GM21360 (cell line): Measurements from ENCODE around the gene IREB2.

Source experiments
- ATAC-seq: cut with Tn5 transposase; IDR thresholded peaks from one replicate; pipeline ENCODE4 v1.9.1; 2021; ENCODE audit warnings: mild to moderate bottlenecking, moderate library complexity; ENCODE audit not compliant: unreplicated experiment

IREB2 gene

DNA sequence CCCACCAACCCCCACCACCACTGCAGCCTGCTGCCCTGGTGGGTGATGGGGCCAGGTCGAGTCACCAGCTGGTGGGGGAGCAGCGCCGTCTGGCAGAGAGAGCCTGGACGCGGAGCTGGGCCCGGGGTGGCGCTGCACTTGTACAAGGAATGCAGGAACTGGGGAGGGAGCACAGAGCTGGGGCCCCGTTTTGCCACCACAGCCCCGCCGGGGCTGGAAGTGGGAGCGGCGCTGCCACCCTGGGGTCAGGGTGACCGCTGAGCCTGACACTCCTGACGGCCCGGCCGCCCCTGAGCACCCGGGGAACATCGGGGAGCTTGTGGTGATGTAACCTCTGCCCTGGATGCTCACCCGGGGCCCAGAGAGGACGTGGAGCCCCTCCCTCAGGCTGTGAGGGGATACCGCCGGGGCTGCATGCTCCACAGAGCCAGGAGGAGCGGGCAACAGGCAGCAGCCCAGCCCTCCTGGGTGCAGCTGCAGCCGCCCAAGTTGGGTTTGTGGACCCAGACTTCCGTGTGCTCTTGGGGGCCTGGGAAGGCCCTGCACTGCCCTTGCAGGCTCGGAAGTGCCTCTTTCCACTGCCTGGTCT lies 32.6 kb upstream of the IREB2 start:
- no peak for ATAC-seq

DNA sequence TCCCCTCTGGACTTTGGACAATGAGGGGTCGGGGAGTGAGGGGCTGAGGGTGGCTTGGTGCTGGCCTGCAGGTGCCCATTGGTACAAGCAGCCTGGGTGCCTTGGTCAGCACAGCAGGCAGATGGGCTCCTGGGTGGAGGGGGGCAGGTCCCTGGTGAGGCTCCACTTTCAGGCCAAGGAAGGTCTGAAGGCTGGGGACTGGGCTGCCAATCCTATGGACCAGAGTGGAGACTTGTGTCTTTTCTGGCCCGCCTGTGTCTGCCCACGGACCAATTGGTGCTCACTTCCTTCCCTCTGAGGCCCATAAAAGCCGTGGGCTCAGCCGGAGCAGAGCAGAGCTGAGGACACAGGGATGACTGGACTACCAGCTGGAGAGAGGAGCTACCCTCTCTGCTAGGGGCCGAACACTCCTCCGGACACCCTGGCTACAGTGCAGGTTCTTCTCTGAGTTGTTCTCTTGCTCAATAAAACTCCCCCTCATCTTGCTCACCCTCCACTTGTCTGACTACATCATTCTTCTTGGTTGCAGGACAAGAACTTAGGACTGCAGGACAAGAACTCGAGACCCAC lies 31.9 kb upstream of the IREB2 start:
- ATAC-seq = no peak

DNA sequence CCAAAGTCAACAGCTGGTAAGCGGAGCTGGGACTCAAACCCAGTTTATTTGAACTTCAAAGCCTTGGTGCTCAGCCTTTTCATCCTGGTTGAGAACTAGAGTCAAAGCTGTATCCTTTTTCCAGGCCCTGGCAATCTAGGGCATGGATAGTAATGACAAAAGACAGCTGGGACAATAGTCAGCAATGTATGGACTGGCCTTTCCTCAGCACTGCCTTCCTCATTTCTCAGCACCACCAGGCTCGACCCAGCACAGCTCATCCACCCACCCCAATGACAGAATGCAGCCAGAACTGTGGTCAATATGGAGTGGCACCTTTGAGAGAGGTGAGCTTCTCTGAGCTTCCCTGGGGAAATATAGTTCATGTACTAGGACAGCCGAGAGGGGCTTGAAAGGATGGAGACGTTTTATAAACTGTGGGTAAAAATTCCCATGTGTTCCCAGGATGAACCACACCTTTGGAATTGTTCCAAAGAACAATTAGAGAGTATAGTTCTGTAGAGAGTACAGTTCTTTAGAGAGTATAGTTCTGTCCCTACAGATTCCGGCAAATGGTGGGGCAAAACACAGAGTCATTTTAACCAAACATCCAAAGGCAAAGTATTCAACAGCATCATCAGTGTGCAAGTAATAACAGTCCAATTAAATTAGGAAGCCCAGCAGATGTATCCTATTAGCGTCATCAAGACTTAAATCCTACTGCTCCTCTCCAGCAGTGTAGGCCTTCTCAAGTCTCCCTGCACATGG lies 30.2 kb upstream of the IREB2 start:
- ATAC-seq = no peak

GRCh38 chr15:78408355-78408640 lies 29.7 kb upstream of the IREB2 start:
- ATAC-seq = no peak

- ATAC-seq = no peak
Observed at GRCh38 chr15:78408961-78409360, 29.1 kb upstream of the IREB2 start.

- ATAC-seq = no peak
Observed at GRCh38 chr15:78411061-78411460, 27.0 kb upstream of the IREB2 start.

DNA sequence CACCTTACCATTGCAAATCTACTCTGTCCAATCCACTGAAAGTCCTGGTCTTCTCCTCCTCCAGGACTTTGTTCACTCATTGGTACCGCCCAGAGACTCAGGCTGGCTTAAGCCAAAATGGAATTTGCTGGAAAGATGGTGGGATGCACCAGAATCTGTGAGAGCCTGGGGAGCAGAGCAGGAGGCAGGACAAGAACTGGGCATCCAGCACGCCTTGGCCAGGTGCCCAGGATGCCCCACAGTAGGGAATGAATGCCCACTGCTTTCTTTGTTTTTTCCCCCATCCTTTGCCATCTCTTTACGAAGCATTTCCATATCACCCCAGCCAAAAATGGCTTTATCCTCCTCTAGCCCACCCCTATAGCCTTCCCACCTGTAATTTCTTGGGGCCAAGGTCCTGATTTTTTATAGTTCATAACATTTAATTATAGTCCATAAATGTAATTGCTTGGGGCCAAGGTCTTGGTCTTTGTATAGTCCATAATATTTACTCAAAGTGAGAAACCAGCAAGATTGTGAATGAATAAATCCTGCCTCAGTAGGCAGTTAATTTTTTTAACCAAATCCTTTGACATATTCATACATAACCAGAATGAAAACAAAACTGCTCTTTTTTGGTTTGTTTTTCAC lies 23.3 kb upstream of the IREB2 start:
- no peak for ATAC-seq

DNA sequence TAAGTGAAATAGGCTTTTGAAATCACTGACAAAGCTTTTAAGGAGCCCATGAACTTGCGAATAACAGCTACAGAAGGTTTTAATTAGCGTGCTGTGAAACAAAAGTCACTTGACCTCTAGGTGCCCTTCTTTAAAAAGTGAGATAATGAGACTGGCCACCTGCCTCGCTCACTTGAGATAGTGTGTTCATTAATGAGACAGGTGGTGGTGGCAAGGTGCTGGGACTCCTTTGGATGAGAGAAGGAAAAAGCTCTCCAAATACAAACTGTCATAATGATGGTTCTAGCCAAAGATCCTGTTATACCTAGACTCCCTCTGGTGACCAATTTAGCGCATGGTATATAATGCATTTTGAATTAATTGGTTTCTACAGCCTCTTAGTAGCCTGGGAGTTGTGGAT lies 22.7 kb upstream of the IREB2 start:
- ATAC-seq = no peak

- no peak for ATAC-seq
Observed at GRCh38 chr15:78417754-78418630, 20.0 kb upstream of the IREB2 start.

DNA sequence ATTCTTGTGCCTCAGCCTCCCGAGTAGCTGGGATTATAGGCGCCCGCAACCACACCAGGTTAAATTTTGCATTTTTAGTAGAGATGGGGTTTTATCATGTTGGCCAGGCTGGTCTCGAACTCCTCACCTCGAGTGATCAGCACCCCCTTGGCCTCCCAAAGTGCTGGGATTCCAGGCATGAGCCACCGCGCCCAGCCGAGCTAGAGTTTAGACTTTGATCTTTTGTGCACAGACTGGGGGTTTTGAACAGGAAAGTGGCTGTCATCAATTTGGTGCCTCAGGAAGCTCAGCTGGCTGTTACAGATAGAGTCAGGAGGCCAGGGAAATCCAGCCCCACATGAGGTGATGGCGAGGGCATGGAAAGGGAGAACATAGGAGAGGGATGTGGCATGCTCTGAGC lies 19.3 kb upstream of the IREB2 start:
- ATAC-seq = no peak

DNA sequence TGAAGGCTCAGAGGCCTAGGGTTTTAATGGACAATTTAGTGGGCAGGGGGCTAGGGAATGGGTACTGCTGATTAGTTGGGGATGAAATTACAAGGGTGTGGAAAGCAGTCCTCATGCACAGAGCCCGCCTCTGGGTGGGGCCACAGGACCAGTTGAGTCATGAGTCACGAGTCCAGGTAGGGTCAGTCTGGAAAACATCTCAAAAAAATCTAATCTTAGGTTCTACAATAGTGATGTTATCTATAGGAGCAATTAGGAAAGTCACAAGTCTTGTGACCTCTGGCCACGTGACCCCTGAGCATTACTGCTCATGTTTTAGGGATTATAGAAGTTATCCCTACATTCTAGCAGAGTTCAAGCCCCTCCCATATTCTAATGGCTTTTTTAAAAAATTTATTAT lies 18.6 kb upstream of the IREB2 start:
- no peak for ATAC-seq

GRCh38 chr15:78420220-78420619 lies 17.8 kb upstream of the IREB2 start:
- no peak for ATAC-seq

- no peak for ATAC-seq
Observed at GRCh38 chr15:78420766-78421165, 17.2 kb upstream of the IREB2 start.

DNA sequence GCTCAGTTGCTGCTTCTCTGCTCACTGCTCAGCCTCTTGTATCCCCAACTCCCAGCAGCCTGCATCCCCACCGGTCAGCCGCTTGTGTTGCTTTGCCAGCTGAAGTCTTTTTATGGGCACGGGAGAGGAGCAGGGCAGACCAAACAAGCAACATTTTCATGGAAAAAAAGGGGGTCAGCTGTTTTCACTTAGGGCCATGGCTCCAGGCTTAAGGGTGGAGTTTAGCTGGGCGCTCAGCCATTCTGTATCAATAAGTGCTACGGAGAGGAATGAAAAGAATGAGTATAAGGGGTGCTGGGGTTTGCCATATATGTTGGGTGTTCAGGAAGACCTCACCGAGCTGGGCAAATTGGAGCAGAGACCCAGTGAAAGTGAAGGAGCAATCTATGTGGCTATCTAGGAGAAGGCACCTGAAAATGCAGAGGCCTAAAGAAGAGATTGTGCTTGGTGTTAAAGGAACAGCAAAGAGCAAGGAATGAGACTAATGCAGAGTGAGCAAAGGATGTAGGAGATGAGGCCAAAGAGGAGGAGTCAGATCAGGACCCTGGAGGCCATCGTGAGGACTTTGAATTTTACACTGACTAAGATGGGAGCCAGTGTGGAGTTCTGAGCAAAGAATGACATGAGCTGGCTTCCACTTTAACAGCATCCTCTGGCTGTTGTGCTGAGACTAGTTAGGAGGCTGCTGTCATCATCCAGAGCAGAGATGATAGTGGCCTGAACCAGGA lies 16.6 kb upstream of the IREB2 start:
- ATAC-seq = no peak

DNA sequence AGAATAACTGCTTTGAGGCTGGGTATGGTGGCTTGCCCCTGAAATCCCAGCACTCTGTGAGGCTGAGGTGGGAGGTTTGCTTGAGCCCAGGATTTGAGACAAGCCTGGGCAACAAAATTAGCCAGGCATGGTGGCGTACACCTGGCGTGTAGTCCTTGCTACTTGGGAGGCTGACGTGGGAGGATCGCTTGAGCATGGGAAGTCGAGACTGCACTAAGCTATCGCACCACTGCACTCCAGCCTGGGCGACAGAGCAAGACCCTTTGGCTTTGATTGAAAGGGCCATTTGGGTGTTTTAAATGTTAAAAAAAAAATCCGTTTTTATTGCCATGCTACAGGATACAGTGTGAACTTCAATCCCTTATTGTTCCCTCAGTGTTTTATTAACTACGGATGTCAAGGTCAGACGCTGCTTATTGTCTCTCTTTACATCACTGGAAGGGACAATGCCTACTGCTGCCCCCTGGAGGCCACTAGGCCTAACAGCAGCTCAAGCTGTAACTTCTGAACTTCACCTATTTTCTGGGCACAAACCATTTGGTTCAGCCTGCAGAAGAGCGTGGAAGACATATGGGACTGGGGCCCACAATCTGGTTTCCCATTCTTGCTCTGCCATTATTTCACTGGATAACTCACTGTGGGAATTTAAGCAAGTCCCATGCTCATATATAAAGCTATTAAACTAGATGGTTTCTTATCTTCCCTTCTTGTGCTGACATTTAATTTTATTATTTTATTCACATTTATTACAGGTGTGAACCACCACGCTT lies 15.3 kb upstream of the IREB2 start:
- ATAC-seq = no peak

GRCh38 chr15:78424673-78425072 lies 13.3 kb upstream of the IREB2 start:
- no peak for ATAC-seq

DNA sequence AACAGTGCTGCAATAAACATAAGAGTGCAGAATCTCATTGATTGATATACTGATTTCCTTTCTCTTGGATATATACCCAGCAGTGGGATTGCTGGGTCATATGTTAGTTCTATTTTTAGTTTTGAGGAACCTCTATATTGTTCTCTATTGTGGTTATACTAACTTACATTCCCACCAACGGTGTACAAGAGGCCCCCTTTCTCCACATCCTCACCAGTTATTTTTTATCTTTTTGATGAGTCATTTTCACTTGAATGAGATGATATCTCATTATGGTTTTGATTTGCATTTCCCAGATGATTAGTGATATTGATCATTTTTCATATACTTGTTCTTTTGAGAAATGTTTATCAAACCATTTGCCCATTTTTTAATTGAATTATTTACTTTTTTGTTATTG lies 12.4 kb upstream of the IREB2 start:
- ATAC-seq = no peak

DNA sequence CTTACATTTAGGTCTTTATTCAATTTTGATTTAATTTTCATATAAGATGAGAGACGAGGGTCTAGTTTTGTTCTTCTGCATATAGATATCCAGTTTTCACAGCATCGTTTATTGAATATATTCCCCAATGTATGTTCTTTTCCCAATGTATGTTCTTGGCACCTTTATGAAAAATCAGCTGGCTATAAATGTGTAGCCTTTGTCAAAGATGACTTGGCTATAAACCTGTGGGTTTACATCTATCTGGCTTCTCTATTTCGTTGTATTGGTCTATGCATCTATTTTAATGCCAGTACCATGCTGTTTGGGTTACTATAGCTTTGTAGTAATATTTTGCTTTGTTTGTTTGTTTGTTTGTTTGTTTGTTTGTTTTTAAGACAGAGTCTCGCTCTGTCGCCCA lies 11.7 kb upstream of the IREB2 start:
- ATAC-seq = no peak

DNA sequence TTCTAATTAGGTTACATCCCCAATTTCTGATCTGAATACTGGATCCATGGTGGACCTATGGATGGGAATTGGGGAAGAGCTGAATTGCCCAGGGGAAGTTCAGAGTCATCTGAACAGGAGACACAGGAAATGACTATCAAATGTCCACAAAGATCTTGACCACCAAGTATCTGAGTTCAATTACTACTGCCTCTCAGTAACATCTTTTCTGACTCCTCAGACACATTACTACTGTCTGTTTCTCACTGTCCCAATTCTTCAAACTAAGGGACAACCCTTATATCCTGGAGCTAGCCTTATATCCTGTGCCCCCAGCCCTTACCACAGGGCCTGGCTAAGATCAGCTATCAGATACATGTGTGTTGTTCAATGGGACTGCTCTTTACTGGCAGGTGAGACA lies 10.1 kb upstream of the IREB2 start:
- no peak for ATAC-seq

DNA sequence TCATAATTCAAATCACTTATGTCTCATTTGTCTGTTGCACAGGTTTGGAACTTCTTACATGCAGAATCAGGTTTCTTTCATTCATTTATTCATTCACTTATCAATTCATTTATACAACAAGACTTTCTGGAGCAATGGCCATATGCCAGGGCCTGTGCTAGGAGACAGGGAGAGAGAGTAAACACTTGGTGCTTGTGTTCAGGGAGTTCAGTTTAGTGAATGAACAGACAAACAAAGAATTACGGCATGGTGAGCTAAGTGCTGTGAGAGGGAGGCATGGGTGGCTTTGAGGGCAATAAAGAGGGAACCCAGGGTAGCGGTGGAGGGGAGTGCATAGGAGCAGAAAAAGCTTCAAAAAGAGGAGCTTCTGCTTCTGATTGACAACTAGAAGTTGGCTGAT lies 8.5 kb upstream of the IREB2 start:
- no peak for ATAC-seq
